Smooth muscle cell (in vitro differentiated cells): ENCODE data around the gene UBE2V1. TPM values are rescaled to one million over a fixed set of nuclear protein-coding genes. Genes with fewer than 3 reads are reported as not detected.

ENCODE experiments used
- DNase-seq: peaks from one replicate; lab custom pipeline; 2025; ENCODE audit not compliant: unreplicated experiment; lab: John Stamatoyannopoulos, UW
- H2AFZ ChIP-seq: fragments of 200-600 bp; sonication (generic); 2 replicates; pipeline ENCODE4 v1.6.0; 2016; ENCODE audit warnings: antibody characterized with exemption, low read depth, mild to moderate bottlenecking
- H3F3A ChIP-seq: fragments of 200-600 bp; sonication (generic); 2 replicates; pipeline ENCODE4 v1.6.0; 2017; ENCODE audit warnings: antibody characterized with exemption, low read depth
- H3K27ac ChIP-seq: fragments of 200-600 bp; sonication (generic); 2 replicates; pipeline ENCODE4 v1.5.1; 2016; ENCODE audit warnings: low read depth, mild to moderate bottlenecking
- H3K27me3 ChIP-seq: fragments of 200-600 bp; sonication (generic); 2 replicates; pipeline ENCODE4 v1.6.1; 2016; ENCODE audit warnings: low read depth, mild to moderate bottlenecking
- H3K36me3 ChIP-seq: fragments of 200-600 bp; sonication (generic); 2 replicates; pipeline ENCODE4 v1.5.1; 2016; ENCODE audit warnings: low read depth
- H3K4me1 ChIP-seq: fragments of 200-600 bp; sonication (generic); 2 replicates; pipeline ENCODE4 v1.5.1; 2016; ENCODE audit warnings: low read depth
- H3K4me2 ChIP-seq: fragments of 200-600 bp; sonication (generic); 2 replicates; pipeline ENCODE4 v1.6.0; 2016; ENCODE audit warnings: mild to moderate bottlenecking
- H3K4me3 ChIP-seq: fragments of 200-600 bp; sonication (generic); 2 replicates; pipeline ENCODE4 v1.5.1; 2016; ENCODE audit warnings: mild to moderate bottlenecking
- H3K79me2 ChIP-seq: fragments of 200-600 bp; sonication (generic); 2 replicates; pipeline ENCODE4 v1.6.0; 2016; ENCODE audit warnings: low read depth, mild to moderate bottlenecking
- H3K9ac ChIP-seq: fragments of 200-600 bp; sonication (generic); 2 replicates; pipeline ENCODE4 v1.6.0; 2016; ENCODE audit warnings: low read depth
- H3K9me3 ChIP-seq: fragments of 200-600 bp; sonication (generic); replicated peaks from 2 replicates; pipeline ENCODE4 v1.5.1; 2016; ENCODE audit warnings: low read depth
- H4K20me1 ChIP-seq: fragments of 200-600 bp; sonication (generic); 2 replicates; pipeline ENCODE4 v1.6.0; 2016; ENCODE audit warnings: low read depth
- CTCF ChIP-seq: fragments of 200-600 bp; sonication (generic); IDR thresholded peaks from 2 replicates; pipeline ENCODE4 v1.5.1; 2017; ENCODE audit warnings: borderline replicate concordance, mild to moderate bottlenecking, antibody characterized with exemption; ENCODE audit not compliant: insufficient read depth, poor library complexity, severe bottlenecking
- WGBS: methylation state at CpG from one replicate; pipeline ENCODE4 v1.1.7; 2016; ENCODE audit warnings: low lambda C conversion rate; 5-methylcytosine and 5-hydroxymethylcytosine counted together
- polyA plus RNA-seq: library from polyadenylated mRNA; unstranded; fragments of >200 nt; fragmentation: Nextera tagmentation; extraction: Ambion mirVana; gene quantifications from 2 replicates; pipeline ENCODE4 v1.2.1, GENCODE V29; 2016
- total RNA-seq: library from RNA; depleted of rRNA; stranded (reverse); fragments of >200 nt; gene quantifications from 2 replicates; pipeline ENCODE4 v1.2.3, GENCODE V29; 2014

UBE2V1 gene
- total and polyA plus RNA-seq, 2 experiments from 2014 or later = 94.8 to 128 TPM

- WGBS = 88% methylated on average over 6 of the region's 6 CpGs
- Histone ChIP-seq H2AFZ (no peak overlapping the region), H3K9ac (no peak overlapping the region), H3K27me3 (no peaks in the 10 kb centered on the region), H3F3A (no peaks in the 10 kb centered on the region), H4K20me1 (no peaks in the 10 kb centered on the region), H3K4me1 (peaks cover 7% of the 10 kb centered on the region), H3K36me3 (no peaks in the 10 kb centered on the region), H3K4me2 (no peak overlapping the region), H3K79me2 (no peaks in the 10 kb centered on the region), H3K9me3 (no peaks in the 10 kb centered on the region), H3K4me3 (no peak overlapping the region), H3K27ac (no peak overlapping the region)
- no peak for DNase-seq
- no peak for TF ChIP-seq CTCF
Measured at GRCh38 chr20:50038169-50038568, 74.8 kb downstream of the UBE2V1 start.

- Histone ChIP-seq H3K4me3 (no peak overlapping the region), H4K20me1 (no peaks in the 10 kb centered on the region), H3K9ac (no peak overlapping the region), H3K9me3 (no peaks in the 10 kb centered on the region), H2AFZ (no peak overlapping the region), H3F3A (no peaks in the 10 kb centered on the region), H3K36me3 (no peaks in the 10 kb centered on the region), H3K4me2 (no peak overlapping the region), H3K79me2 (no peaks in the 10 kb centered on the region), H3K27ac (no peak overlapping the region), H3K4me1 (peaks cover 7% of the 10 kb centered on the region), H3K27me3 (no peaks in the 10 kb centered on the region)
- TF ChIP-seq CTCF = no peak
- DNase-seq = no peak
- WGBS = 84% methylated on average over 7 of the region's 7 CpGs
Measured at GRCh38 chr20:50037575-50037974, 75.4 kb downstream of the UBE2V1 start.

GRCh38 chr20:50037123-50037522 is 75.8 kb downstream of the UBE2V1 start:
- Histone ChIP-seq H3F3A (no peaks in the 10 kb centered on the region), H3K27me3 (no peaks in the 10 kb centered on the region), H3K4me2 (no peak overlapping the region), H4K20me1 (no peaks in the 10 kb centered on the region), H3K9me3 (no peaks in the 10 kb centered on the region), H3K27ac (no peak overlapping the region), H3K9ac (no peak overlapping the region), H3K4me3 (no peak overlapping the region), H2AFZ (no peak overlapping the region), H3K79me2 (no peaks in the 10 kb centered on the region), H3K4me1 (peaks cover 7% of the 10 kb centered on the region), H3K36me3 (no peaks in the 10 kb centered on the region)
- no peak for DNase-seq
- no peak for TF ChIP-seq CTCF
- WGBS = 69% methylated on average over 3 of the region's 3 CpGs

DNA sequence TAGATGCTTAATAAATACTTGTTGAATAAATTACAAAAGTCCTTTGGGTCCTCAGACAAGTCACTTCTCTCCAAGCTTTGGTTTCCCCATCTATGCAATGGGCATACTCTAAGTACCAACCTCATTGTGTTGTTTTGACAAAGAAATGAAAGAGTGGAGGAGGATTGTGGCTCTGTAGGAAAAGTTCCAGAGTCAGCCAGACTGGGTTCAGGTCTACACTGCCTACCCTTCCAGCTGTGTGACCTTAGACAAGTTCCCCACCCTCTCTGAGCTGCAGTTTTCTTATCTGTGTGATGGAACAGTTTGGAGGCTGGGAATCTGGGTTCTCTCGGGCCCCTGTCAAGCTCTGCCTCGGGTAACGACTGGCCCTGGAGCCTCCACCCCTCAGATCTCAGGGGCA is 76.2 kb downstream of the UBE2V1 start:
- TF ChIP-seq CTCF = no peak
- Histone ChIP-seq H3K79me2 (no peaks in the 10 kb centered on the region), H3K36me3 (no peaks in the 10 kb centered on the region), H3K9ac (no peak overlapping the region), H4K20me1 (no peaks in the 10 kb centered on the region), H3K4me1 (peaks cover 7% of the 10 kb centered on the region), H3K4me3 (no peak overlapping the region), H2AFZ (no peak overlapping the region), H3K4me2 (no peak overlapping the region), H3K27ac (no peak overlapping the region), H3F3A (no peaks in the 10 kb centered on the region), H3K9me3 (no peaks in the 10 kb centered on the region), H3K27me3 (no peaks in the 10 kb centered on the region)
- WGBS = 67% methylated on average over 3 of the region's 3 CpGs
- no peak for DNase-seq
